Placental pericyte (primary cell): ENCODE measurements around the gene ADAMTS6. TPM values are rescaled to one million over a fixed set of nuclear protein-coding genes. Genes with fewer than 3 reads are reported as not detected.

ENCODE experiments used
- small RNA-seq: library from RNA; depleted of rRNA; stranded (forward); fragments of <200 nt; gene quantifications from one replicate; pipeline ENCODE3, GENCODE V24; 2012; ENCODE audit warnings: low replicate concordance
- total RNA-seq: library from RNA; depleted of rRNA; stranded (reverse); fragments of >200 nt; gene quantifications from 2 replicates; pipeline ENCODE4 v1.2.3, GENCODE V29; 2012

ADAMTS6 gene, protein sequence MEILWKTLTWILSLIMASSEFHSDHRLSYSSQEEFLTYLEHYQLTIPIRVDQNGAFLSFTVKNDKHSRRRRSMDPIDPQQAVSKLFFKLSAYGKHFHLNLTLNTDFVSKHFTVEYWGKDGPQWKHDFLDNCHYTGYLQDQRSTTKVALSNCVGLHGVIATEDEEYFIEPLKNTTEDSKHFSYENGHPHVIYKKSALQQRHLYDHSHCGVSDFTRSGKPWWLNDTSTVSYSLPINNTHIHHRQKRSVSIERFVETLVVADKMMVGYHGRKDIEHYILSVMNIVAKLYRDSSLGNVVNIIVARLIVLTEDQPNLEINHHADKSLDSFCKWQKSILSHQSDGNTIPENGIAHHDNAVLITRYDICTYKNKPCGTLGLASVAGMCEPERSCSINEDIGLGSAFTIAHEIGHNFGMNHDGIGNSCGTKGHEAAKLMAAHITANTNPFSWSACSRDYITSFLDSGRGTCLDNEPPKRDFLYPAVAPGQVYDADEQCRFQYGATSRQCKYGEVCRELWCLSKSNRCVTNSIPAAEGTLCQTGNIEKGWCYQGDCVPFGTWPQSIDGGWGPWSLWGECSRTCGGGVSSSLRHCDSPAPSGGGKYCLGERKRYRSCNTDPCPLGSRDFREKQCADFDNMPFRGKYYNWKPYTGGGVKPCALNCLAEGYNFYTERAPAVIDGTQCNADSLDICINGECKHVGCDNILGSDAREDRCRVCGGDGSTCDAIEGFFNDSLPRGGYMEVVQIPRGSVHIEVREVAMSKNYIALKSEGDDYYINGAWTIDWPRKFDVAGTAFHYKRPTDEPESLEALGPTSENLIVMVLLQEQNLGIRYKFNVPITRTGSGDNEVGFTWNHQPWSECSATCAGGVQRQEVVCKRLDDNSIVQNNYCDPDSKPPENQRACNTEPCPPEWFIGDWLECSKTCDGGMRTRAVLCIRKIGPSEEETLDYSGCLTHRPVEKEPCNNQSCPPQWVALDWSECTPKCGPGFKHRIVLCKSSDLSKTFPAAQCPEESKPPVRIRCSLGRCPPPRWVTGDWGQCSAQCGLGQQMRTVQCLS (N-terminal part only)
- total RNA-seq = 49.2 and 141 TPM in 2 replicates

DNA sequence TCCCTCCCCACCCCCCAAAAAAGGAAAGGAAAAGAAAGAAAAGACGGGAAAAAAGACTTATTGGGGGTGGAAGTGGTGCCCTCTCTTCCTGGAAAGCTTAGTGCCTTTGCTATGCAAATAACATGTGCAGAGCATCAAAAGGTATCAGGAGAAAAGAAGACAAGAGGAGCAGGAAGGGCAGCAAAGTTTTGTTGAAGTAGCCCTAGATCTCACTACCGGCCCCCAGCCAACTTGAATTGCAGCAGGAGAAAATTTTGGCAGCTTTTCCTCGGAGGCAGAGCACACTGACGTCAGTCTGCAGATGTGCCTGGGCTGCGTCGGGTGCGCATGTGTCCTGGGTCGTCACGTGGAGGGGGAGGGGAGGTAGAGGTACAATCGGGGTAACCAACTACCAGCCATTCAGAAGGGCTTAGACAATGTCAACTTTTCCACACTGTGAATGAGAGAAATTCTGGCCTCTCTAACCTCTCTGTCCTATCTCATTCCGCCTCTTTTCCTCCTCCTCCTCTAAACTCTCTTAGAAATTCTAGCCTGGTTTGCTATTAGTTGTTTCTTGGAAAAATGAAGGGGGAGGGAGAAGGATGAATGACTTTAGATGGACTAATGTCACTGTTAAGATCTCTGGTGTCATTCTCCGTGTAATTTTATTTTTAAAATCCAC is at the start of gene ADAMTS6:
TSS of gene ADAMTS6 (minus strand) at position 286 of the 661 bp plus-strand sequence. CDS start 8,247 bp downstream, outside the sequence.

Small RNA genes within 50 kb of the gene (small RNA-seq; reads per million reads assigned to genes)
- gene RF00019 = not detected

Other genes with a start within 250 kb of the ADAMTS6 start
- 2.8 and 49.8 TPM in 2 replicates for gene CENPK, start 81.2 kb upstream of the ADAMTS6 start, total RNA-seq
- gene PPWD1, start 81.4 kb upstream of the ADAMTS6 start, total RNA-seq = 29.8 and 38.1 TPM in 2 replicates
- gene TRIM23, start 142.4 kb upstream of the ADAMTS6 start, total RNA-seq = 20.4 and 24.5 TPM in 2 replicates
- gene SHLD3, start 143.1 kb upstream of the ADAMTS6 start, total RNA-seq = 3.1 and 6.0 TPM in 2 replicates
- gene TRAPPC13, start 143.1 kb upstream of the ADAMTS6 start, total RNA-seq = 25.8 and 26.5 TPM in 2 replicates
- gene SGTB, start 240.2 kb upstream of the ADAMTS6 start, total RNA-seq = 18.3 and 20.6 TPM in 2 replicates
- gene NLN, start 240.3 kb upstream of the ADAMTS6 start, total RNA-seq = 15.8 and 27.5 TPM in 2 replicates